Measurements from ENCODE around the gene CDC42EP2. TPM values are rescaled to one million over a fixed set of nuclear protein-coding genes. Genes with fewer than 3 reads are reported as not detected.

The CDC42EP2 gene, protein sequence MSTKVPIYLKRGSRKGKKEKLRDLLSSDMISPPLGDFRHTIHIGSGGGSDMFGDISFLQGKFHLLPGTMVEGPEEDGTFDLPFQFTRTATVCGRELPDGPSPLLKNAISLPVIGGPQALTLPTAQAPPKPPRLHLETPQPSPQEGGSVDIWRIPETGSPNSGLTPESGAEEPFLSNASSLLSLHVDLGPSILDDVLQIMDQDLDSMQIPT
- total RNA-seq (2014; rRNA removed; shearing (Covaris generic)): not detected in 2 replicates
- 1.7 and 3.9 TPM in 2 replicates for total RNA-seq (2022)
- percentile 40 among the genes with signal in this experiment for Bru-seq, nascent RNA
- percentile 52 among the genes with signal in this experiment for BruChase-seq, experiment 1, labeled RNA remaining after a 6-hour chase
- percentile 47 among the genes with signal in this experiment for BruChase-seq, experiment 2, labeled RNA remaining after a 2-hour chase
- long read RNA-seq: 0 reads

- no peaks in the 10 kb centered on the region for H4K20me1 ChIP-seq (ENCODE audit: insufficient read depth, low read length)
- H3K79me2 ChIP-seq (ENCODE audit: insufficient read depth, low read depth, low read length): no peaks in the 10 kb centered on the region
- no peaks in the 10 kb centered on the region for H3K9me2 ChIP-seq (ENCODE audit: insufficient read depth, low read length)
- peak within 1 kb of the TSS; percentile 54 for H2AFZ ChIP-seq (ENCODE audit: low read length)
- DNase-seq (ENCODE audit: low spot score): peak; percentile 74
- peaks cover 9% of the 10 kb centered on the region for H3K4me1 ChIP-seq (ENCODE audit: insufficient read depth, low read length, poor library complexity, severe bottlenecking)
- no peaks in the 10 kb centered on the region for H3K9me3 ChIP-seq (ENCODE audit: low read length)
- no TSS peak for BruUV-seq (replicated peaks)
- intact Hi-C loops (cut with micrococcal nuclease; ENCODE audit: unreplicated experiment): loop anchor here (2.0 to 10.0 kb wide), 5 partner anchors 37 to 470 kb away; partner anchors contain the start of genes CDC42BPG, POLA2 and TM7SF2
- H3K36me3 ChIP-seq (ENCODE audit: insufficient read depth, low read length): no peaks in the 10 kb centered on the region
- no peak within 1 kb of the TSS for H3K27ac ChIP-seq (ENCODE audit: low read depth, low read length, poor library complexity, severe bottlenecking)
- CTCF ChIA-PET (ENCODE audit: unreplicated experiment): interaction anchor here (0.5 to 0.9 kb wide), 4 partner anchors 15 to 108 kb away, joined by 3 to 5 read pairs (median 3); no protein-coding TSS in a partner anchor
- POLR2A ChIA-PET: interaction anchor here (1.2 to 2.9 kb wide), 2 partner anchors 19 to 23 kb away, joined by 3 to 8 read pairs; partner anchors contain the start of gene DPF2
- H3K4me3 ChIP-seq (ENCODE audit: low read depth, low read length, poor library complexity, severe bottlenecking): peak within 1 kb of the TSS; percentile 74
- peak within 1 kb of the TSS; percentile 96 for H3K4me2 ChIP-seq (ENCODE audit: low read length)
- no peak for TF ChIP-seq EZH2phosphoT487 (IDR thresholded peaks at IDR 0.05; ENCODE audit: borderline replicate concordance, low read depth, low read length)
- TF ChIP-seq, protein P1, sequence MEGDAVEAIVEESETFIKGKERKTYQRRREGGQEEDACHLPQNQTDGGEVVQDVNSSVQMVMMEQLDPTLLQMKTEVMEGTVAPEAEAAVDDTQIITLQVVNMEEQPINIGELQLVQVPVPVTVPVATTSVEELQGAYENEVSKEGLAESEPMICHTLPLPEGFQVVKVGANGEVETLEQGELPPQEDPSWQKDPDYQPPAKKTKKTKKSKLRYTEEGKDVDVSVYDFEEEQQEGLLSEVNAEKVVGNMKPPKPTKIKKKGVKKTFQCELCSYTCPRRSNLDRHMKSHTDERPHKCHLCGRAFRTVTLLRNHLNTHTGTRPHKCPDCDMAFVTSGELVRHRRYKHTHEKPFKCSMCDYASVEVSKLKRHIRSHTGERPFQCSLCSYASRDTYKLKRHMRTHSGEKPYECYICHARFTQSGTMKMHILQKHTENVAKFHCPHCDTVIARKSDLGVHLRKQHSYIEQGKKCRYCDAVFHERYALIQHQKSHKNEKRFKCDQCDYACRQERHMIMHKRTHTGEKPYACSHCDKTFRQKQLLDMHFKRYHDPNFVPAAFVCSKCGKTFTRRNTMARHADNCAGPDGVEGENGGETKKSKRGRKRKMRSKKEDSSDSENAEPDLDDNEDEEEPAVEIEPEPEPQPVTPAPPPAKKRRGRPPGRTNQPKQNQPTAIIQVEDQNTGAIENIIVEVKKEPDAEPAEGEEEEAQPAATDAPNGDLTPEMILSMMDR (conservative IDR thresholded peaks at IDR 0.05; ENCODE audit: low read length): no peak
These were observed at the start of gene CDC42EP2 for GRCh38 chr11:65314501-65315203. CDC42EP2 (plus strand) TSS chr11:65314866; CDS start chr11:65320899, 6,033 bp downstream.

DNA sequence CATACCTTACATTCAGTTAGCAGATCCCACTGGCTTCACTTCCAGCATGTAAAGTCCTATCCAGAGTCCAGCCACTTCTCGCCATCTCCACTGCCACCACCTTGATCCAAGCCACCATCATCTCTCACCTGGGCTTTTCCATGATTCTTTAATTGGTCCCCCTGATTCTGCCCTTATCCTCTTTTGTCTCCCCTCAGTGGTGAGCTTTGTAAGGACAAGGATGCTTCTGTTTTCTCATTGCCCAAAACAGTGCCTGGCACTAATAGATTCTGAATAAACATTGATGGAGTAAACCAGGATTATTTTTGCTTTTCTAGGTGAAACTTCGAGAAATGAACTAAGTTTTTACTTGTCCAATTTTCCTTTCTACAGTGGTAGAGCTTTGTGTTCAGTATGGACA lies 48.5 kb upstream of the CDC42EP2 start:
- TF ChIP-seq EZH2phosphoT487 (IDR thresholded peaks at IDR 0.05; ENCODE audit: borderline replicate concordance, low read depth, low read length): no peak
- TF ChIP-seq, protein P1 (conservative IDR thresholded peaks at IDR 0.05; ENCODE audit: low read length): peak; percentile 83
- intact Hi-C loops (cut with micrococcal nuclease; ENCODE audit: unreplicated experiment): loop anchor here (10.0 kb wide), 1 partner anchor 251 kb away; the partner anchor contains the start of gene ARL2
- Histone ChIP-seq H3K4me3 (ENCODE audit: low read depth, low read length, poor library complexity, severe bottlenecking) (no peak overlapping the region), H3K9me3 (ENCODE audit: low read length) (no peaks in the 10 kb centered on the region), H3K79me2 (ENCODE audit: insufficient read depth, low read depth, low read length) (peaks cover 46% of the 10 kb centered on the region), H3K4me1 (ENCODE audit: insufficient read depth, low read length, poor library complexity, severe bottlenecking) (peaks cover 10% of the 10 kb centered on the region), H2AFZ (ENCODE audit: low read length) (no peak overlapping the region), H4K20me1 (ENCODE audit: insufficient read depth, low read length) (0 out of 2 replicates have a peak, but pooled peaks cover 10% of the 10 kb centered on the region), H3K9me2 (ENCODE audit: insufficient read depth, low read length) (no peaks in the 10 kb centered on the region), H3K27ac (ENCODE audit: low read depth, low read length, poor library complexity, severe bottlenecking) (no peak overlapping the region), H3K4me2 (ENCODE audit: low read length) (no peak overlapping the region), H3K36me3 (ENCODE audit: insufficient read depth, low read length) (peaks cover 74% of the 10 kb centered on the region)
- ChIA-PET CTCF (ENCODE audit: unreplicated experiment) (interaction anchor here (0.6 kb wide), 1 partner anchor 359 kb away, joined by 4 read pairs; no protein-coding TSS in a partner anchor), POLR2A (interaction anchor here (0.7 to 1.0 kb wide), 2 partner anchors 30 to 62 kb away, joined by 3 to 4 read pairs; no protein-coding TSS in a partner anchor)
- no TSS peak for BruUV-seq (replicated peaks)
- DNase-seq (ENCODE audit: low spot score): peak; percentile 33

All from OCI-LY7 (cell line).